ENCODE measurements around the gene DPP6. TPM values are rescaled to one million over a fixed set of nuclear protein-coding genes. Genes with fewer than 3 reads are reported as not detected.

The DPP6 gene
- polyA plus RNA-seq, 1 of the 3 experiments (the other 2 are of a cell fraction): not detected

- H3K9me3 ChIP-seq: no peaks in the 10 kb centered on the region
- WGBS (ENCODE audit: low lambda C conversion rate): 39% methylated on average over 6 of the region's 7 CpGs
Measured at GRCh38 chr7:154860621-154861375, 808.6 kb downstream of the DPP6 start.

GRCh38 chr7:154861589-154861988, 809.4 kb downstream of the DPP6 start:
- Histone ChIP-seq H3K4me2 (no peak overlapping the region), H3K9me2 (no peaks in the 10 kb centered on the region), H3K9ac (no peak overlapping the region), H4K20me1 (ENCODE audit: insufficient read depth) (no peaks in the 10 kb centered on the region), H2AFZ (ENCODE audit: low read depth) (no peak overlapping the region), H3K36me3 (replicated peaks in 1 of 2; ENCODE audit: control insufficient read depth in 1 of 2, insufficient read depth in 2 of 2, low read length in 1 of 2) (no peaks in the 10 kb centered on the region), H3K27me3 (ENCODE audit: insufficient read depth) (no peaks in the 10 kb centered on the region), H3K79me2 (ENCODE audit: insufficient read depth) (no peaks in the 10 kb centered on the region), H3K4me3 (ENCODE audit: low read depth in 2 of 2, low read length in 1 of 2) (no peak overlapping the region), H3K9me3 (no peaks in the 10 kb centered on the region), H3F3A (replicated peaks; ENCODE audit: insufficient read depth) (no peaks in the 10 kb centered on the region), H3K4me1 (ENCODE audit: control insufficient read depth in 1 of 2, insufficient read depth in 2 of 2, low read depth in 1 of 2, low read length in 1 of 2) (peaks cover 0 to 2% of the 10 kb centered on the region in 2 experiments; a peak in 1 of 4 replicates), H3K27ac (ENCODE audit: low read depth in 2 of 2, low read length in 1 of 2) (no peak overlapping the region)
- CTCF ChIA-PET: interaction anchor here (1.1 to 3.5 kb wide), 5 partner anchors 10 to 483 kb away, joined by 3 to 19 read pairs (median 6); no protein-coding TSS in a partner anchor
- DNase-seq: no peak
- 29% methylated on average over 5 of the region's 5 CpGs for WGBS (ENCODE audit: low lambda C conversion rate)
- POLR2A ChIA-PET: no interaction called here
- TF ChIP-seq ELF1 (IDR thresholded peaks at IDR 0.05) (no peak), ZBTB33 (IDR thresholded peaks at IDR 0.05; ENCODE audit: borderline replicate concordance, low read depth) (no peak), NFIC (IDR thresholded peaks at IDR 0.05; ENCODE audit: borderline replicate concordance) (no peak), CTCF (IDR thresholded peaks at IDR 0.05) (no peak), SIN3A (IDR thresholded peaks at IDR 0.05; ENCODE audit: borderline replicate concordance, low read depth, low read length) (no peak), RFX5 (IDR thresholded peaks at IDR 0.05; ENCODE audit: low read length) (no peak), RXRA (IDR thresholded peaks at IDR 0.05; ENCODE audit: borderline replicate concordance, low read depth) (no peak)

More at GRCh38 chr7:154860621-154861375, 808.6 kb downstream of the DPP6 start:
- Histone ChIP-seq H3K4me2 (no peak overlapping the region), H3K27ac (ENCODE audit: low read depth in 2 of 2, low read length in 1 of 2) (no peak overlapping the region), H3F3A (replicated peaks; ENCODE audit: insufficient read depth) (no peaks in the 10 kb centered on the region), H3K4me3 (ENCODE audit: low read depth in 2 of 2, low read length in 1 of 2) (no peak overlapping the region), H3K36me3 (replicated peaks in 1 of 2; ENCODE audit: control insufficient read depth in 1 of 2, insufficient read depth in 2 of 2, low read length in 1 of 2) (no peaks in the 10 kb centered on the region), H3K9me2 (no peaks in the 10 kb centered on the region), H3K79me2 (ENCODE audit: insufficient read depth) (no peaks in the 10 kb centered on the region), H3K27me3 (ENCODE audit: insufficient read depth) (no peaks in the 10 kb centered on the region), H3K9ac (no peak overlapping the region), H4K20me1 (ENCODE audit: insufficient read depth) (no peaks in the 10 kb centered on the region), H3K4me1 (ENCODE audit: control insufficient read depth in 1 of 2, insufficient read depth in 2 of 2, low read depth in 1 of 2, low read length in 1 of 2) (peaks cover 0 to 2% of the 10 kb centered on the region in 2 experiments; a peak in 1 of 4 replicates), H2AFZ (ENCODE audit: low read depth) (no peak overlapping the region)
- DNase-seq: no peak
- ChIA-PET POLR2A (no interaction called here), CTCF (interaction anchor here (1.1 to 3.5 kb wide), 8 partner anchors 9 to 484 kb away, joined by 3 to 19 read pairs (median 6); no protein-coding TSS in a partner anchor)
- TF ChIP-seq FOSL2 (IDR thresholded peaks at IDR 0.05; ENCODE audit: borderline replicate concordance, low read depth): no peak
- TF ChIP-seq REST (IDR thresholded peaks at IDR 0.05; ENCODE audit: low read depth, low read length): no peak
- no peak for TF ChIP-seq FOXM1 (IDR thresholded peaks at IDR 0.05; ENCODE audit: low read depth)
